Measurements from ENCODE around the gene DENND1A.

Gene DENND1A

DNA sequence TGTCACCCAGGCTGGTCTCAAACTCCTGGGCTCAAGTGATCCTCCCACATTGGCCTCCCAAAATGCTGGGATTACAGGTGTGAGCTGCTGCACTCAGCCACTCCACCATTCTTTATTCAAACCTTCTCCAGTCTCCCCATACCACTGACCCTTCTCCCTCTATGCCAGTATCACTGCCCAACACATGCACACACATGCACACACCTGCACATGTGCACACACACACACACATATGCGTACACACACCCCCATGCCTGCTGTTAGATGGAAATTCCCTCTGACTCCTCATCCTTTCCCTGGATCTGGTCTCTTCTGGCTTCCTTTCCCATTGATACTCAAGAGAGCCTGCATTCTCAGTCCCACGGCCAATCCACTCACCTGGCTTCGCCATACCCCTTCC lies 404.0 kb downstream of the DENND1A start:
- DNase-seq (ENCODE audit: extremely low read depth, low read depth): no peak
- TF ChIP-seq, protein P1, sequence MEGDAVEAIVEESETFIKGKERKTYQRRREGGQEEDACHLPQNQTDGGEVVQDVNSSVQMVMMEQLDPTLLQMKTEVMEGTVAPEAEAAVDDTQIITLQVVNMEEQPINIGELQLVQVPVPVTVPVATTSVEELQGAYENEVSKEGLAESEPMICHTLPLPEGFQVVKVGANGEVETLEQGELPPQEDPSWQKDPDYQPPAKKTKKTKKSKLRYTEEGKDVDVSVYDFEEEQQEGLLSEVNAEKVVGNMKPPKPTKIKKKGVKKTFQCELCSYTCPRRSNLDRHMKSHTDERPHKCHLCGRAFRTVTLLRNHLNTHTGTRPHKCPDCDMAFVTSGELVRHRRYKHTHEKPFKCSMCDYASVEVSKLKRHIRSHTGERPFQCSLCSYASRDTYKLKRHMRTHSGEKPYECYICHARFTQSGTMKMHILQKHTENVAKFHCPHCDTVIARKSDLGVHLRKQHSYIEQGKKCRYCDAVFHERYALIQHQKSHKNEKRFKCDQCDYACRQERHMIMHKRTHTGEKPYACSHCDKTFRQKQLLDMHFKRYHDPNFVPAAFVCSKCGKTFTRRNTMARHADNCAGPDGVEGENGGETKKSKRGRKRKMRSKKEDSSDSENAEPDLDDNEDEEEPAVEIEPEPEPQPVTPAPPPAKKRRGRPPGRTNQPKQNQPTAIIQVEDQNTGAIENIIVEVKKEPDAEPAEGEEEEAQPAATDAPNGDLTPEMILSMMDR (IDR thresholded peaks at IDR 0.05; ENCODE audit: low read depth, low read length): no peak

DNA sequence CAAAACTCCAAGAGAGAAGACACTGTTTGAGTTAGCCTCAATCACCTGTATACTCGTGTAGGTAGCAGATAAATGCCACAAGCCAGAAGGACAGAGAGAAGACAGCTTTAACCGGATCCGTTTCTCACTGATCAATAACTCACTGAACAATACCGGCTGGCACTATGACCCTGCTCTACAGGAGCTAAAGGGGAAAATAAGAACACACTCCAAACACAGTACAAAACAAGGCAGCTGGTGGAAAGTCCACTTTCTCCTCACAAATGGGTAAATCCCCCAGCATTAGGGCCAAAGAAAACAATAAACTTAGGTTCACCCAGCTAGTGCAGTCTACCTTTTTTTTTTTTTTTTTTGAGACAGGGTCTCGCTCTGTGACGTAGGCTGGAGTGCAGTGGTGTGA lies 404.5 kb downstream of the DENND1A start:
- TF ChIP-seq, protein P1 (IDR thresholded peaks at IDR 0.05; ENCODE audit: low read depth, low read length): no peak
- DNase-seq (ENCODE audit: extremely low read depth, low read depth): no peak

DNA sequence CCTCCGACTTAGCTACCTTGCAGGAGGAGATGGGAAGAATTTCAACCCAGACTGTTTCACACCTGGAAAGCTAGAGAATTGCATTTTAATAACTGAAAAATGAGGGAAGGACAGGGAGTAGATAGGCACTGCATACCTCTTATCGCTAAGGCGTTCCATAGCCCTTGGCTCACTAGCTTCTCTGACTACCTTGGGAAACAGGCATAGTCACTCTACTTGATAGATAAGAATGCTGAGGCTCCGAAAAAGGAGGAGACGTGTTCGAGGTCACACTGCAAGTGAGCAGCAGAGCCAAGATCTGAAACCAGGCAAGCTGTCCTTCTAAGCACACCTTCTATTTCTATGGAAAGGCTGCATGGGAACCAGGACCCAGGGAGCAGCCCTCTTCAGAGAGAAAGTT lies 405.1 kb downstream of the DENND1A start:
- no peak for DNase-seq (ENCODE audit: extremely low read depth, low read depth)
- TF ChIP-seq, protein P1 (IDR thresholded peaks at IDR 0.05; ENCODE audit: low read depth, low read length): no peak

DNA sequence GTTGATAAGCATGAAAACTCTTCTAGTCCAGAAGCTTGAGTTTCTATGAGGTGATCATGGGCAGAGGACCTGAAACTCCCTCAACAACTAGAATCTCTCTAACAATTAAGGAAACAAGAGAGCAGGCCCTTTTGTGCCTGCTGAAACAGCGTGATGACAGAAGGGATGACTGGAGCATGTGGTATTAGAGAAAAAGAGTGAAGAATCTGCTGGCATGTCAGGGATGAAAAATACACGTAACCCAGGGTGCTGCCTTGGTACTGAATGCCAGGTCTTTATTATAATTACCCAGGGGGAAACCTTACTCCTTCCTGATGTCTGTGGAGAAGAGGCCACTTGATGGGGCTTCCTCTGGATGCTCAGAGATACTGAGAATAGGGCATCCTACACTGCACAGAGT lies 406.1 kb downstream of the DENND1A start:
- DNase-seq (ENCODE audit: extremely low read depth, low read depth): no peak
- TF ChIP-seq, protein P1 (IDR thresholded peaks at IDR 0.05; ENCODE audit: low read depth, low read length): no peak

GRCh38 chr9:123523001-123523400 lies 406.9 kb downstream of the DENND1A start:
- TF ChIP-seq, protein P1 (IDR thresholded peaks at IDR 0.05; ENCODE audit: low read depth, low read length): no peak
- DNase-seq (ENCODE audit: extremely low read depth, low read depth): peak; percentile 32

- TF ChIP-seq, protein P1 (IDR thresholded peaks at IDR 0.05; ENCODE audit: low read depth, low read length): no peak
- no peak for DNase-seq (ENCODE audit: extremely low read depth, low read depth)
Measured at GRCh38 chr9:123522251-123522650, 407.7 kb downstream of the DENND1A start.

DNA sequence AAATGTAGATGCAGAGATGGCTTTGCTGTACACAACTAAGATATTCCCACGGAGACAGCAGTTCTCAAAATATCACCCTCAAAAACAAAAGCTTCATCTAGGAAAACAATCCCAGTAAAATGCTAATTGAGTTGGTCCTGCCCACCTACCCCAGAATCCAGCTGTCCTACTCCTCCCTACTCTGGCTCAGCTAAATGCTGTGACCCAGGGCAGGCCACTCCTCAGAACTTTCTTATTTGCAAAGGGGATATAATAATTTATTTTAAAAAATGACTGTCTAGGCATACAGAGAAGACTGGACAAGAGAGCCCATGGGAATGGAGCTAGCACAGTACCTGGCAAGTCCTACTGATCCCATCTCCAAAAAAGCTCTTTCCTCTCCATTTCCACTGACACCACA lies 411.6 kb downstream of the DENND1A start:
- TF ChIP-seq, protein P1 (IDR thresholded peaks at IDR 0.05; ENCODE audit: low read depth, low read length): no peak
- DNase-seq (ENCODE audit: extremely low read depth, low read depth): no peak
